IMR-90 (cell line): ENCODE measurements around the gene PHB1. TPM values are rescaled to one million over a fixed set of nuclear protein-coding genes. Genes with fewer than 3 reads are reported as not detected.

Source experiments
- BHLHE40 ChIP-seq: fragments of 150-350 bp; IDR thresholded peaks from 2 replicates; pipeline ENCODE4 v1.6.1; 2016; ENCODE audit warnings: mild to moderate bottlenecking, low read depth, low read length
- CHD1 ChIP-seq: IDR thresholded peaks from 2 replicates; pipeline ENCODE4 v1.6.1; 2012; ENCODE audit warnings: low read depth, low read length, improper control_type of control experiment
- MAFK ChIP-seq: IDR thresholded peaks from 2 replicates; pipeline ENCODE4 v1.6.1; 2012; ENCODE audit warnings: low read depth, low read length, improper control_type of control experiment
- RCOR1 ChIP-seq: IDR thresholded peaks from 2 replicates; pipeline ENCODE4 v1.6.1; 2012; ENCODE audit warnings: mild to moderate bottlenecking, low read length, improper control_type of control experiment; ENCODE audit not compliant: insufficient replicate concordance
- RFX5 ChIP-seq: IDR thresholded peaks from 2 replicates; pipeline ENCODE4 v1.8.0; 2012; ENCODE audit warnings: low read depth, mild to moderate bottlenecking, low read length, moderate library complexity
- USF2 ChIP-seq: fragments of 150-350 bp; IDR thresholded peaks from 2 replicates; pipeline ENCODE4 v1.6.1; 2017; ENCODE audit warnings: mild to moderate bottlenecking, antibody characterized with exemption, low read length, low read depth
- polyA plus RNA-seq, 3 experiments: library from polyadenylated mRNA; depleted of rRNA; stranded (reverse); fragments of >200 nt; gene quantifications; 2 replicates each; pipeline ENCODE4 v1.2.3, GENCODE V29; 2012; ENCODE audit warnings: low replicate concordance in 1 of 3
- total RNA-seq: library from RNA; depleted of rRNA; stranded (reverse); fragments of >200 nt; gene quantifications from 2 replicates; pipeline ENCODE4 v1.2.3, GENCODE V29; 2012

Gene PHB1
- total and polyA plus RNA-seq, 2 of the 4 experiments (the other 2 are of a cell fraction): 283 to 294 TPM

- no peak for TF ChIP-seq RFX5
- no peak for TF ChIP-seq MAFK
- TF ChIP-seq USF2: no peak
- no peak for TF ChIP-seq RCOR1
- TF ChIP-seq CHD1: no peak
- peak; percentile 86 for TF ChIP-seq BHLHE40
These were observed 41.7 kb upstream of the PHB1 start (continued) for GRCh38 chr17:49456183-49456965.
